NCI-H187 (cell line): ENCODE results near the gene ISOC2.
"Not testable (repeated sequence)": the region's sequence is repeated elsewhere in the genome, so short reads cannot be mapped to it uniquely, and the experiment has no call there.

ENCODE experiments used
- DNase-seq, 2 experiments: peaks; one replicate each; lab custom pipeline; 2025; lab: John Stamatoyannopoulos, UW

The ISOC2 gene

GRCh38 chr19:55440411-55441105, 20.9 kb downstream of the ISOC2 start:
- peak; percentile 14 to 30 for DNase-seq

- DNase-seq = no peak
These were observed 22.4 kb downstream of the ISOC2 start for GRCh38 chr19:55439052-55439451.

DNA sequence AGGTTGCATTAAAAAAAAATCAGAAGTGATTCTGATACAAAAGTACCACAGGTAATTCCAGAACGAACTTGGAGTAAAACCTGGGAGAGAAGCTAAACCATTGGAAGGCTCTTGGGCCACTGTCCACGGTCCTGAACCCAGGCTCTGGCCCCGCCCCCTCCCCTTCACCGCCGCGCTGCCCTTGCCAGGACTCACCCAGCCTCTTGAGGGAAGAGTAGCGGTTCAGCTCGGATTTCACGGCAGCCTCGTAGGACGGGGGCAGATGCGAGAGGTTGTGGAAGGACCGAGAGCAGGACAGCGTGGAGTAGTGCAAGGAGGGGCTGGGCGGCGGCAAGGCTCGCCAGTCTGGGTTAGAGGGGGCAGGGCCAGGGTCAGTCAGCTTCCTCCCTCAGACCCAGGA, 24.0 kb downstream of the ISOC2 start:
- DNase-seq = peak; percentile 53 to 83

DNA sequence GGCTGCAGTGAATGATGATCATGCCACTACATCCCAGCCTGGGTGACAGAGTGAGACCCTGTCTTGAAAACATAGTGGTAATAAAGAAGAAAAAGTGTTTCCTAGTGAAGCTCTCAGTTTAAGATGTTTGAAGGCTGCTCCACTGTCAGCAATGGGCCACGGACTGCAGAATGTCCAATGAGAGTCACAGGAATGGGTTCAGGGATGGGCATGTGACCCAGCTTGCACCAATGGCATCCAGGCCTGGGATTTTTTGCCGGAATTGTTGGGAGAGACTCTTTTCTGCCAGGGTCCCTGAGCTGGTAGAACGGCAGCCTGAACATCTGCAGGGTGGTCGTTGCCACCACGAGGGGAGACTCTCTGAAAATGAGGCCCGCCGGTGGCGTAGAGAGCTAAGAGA, 24.6 kb downstream of the ISOC2 start:
- no peak for DNase-seq

DNA sequence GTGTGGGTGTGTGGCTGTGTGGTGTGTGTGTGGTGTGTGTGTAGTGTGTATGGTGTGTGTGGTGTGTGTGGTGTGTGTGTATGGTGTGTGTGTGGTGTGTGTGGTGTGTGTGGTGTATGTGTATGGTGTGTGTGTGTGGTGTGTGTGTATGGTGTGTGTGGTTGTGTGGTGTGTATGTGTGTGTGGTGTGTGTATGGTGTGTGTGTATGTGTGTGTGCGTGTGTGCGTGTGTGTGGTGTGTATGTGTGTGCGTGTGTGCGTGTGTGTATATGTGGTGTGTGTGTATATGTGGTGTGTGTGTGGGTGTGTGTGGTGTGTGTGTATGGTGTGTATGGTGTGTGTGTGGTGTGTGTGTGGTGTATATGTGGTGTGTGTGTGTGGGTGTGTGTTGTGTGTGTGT, 26.4 kb downstream of the ISOC2 start:
- DNase-seq = no peak

- no peak for DNase-seq
These were observed 27.0 kb downstream of the ISOC2 start for GRCh38 chr19:55434356-55434919.

DNA sequence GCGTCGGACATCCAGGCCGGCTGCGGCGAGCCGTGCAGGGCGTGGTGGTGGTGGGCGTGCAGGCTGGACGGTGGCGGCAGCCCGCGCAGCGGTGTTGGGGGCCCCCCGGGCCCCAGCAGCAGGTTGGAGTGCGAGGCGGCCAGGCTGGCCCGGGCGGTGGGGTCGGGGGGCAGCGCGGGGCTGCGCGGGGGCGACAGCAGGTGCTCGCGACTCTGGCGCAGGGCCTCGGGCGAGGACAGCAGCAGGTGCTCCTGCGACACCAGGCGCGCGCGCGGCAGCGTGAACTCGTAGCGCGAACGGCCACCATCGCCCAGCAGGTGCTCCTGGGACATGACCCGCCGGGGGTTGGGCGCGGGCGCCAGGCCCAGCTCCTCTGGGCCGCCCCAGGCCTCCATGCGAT, 28.1 kb downstream of the ISOC2 start:
- no peak for DNase-seq

DNA sequence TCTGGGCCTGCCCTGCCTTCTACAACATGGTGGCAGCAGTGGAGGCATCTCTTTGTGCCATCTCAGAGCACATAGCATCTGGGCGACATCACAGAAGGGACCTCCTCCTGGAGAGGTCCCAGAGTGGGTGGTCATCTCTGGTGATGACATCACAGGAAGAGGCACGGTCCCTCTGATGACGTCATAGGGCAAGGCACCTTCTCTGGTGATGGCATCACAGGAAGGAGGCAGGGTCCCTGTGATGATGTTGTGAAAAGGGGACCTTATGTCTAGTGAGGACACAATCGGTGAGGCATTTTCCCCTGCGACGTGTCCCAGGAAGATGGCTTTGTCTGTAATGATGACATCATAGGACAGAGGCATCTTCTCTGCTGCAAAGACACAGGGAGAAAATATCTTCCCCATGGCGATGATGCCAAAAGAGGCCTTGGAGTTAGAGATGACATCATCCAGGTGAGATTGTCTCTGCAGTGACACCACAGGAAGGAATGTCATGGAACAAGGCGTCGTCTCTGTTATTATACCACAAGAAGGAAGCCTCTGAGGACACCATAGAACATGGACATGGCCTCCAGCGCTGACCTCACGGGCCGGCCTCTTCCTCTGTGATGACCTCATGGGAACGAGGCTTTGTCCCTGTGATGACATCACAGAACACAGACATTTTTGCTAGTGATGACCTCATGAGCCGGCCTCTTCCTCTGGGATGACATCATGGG, 29.0 kb downstream of the ISOC2 start:
- DNase-seq = no peak

GRCh38 chr19:55431183-55431582, 30.3 kb downstream of the ISOC2 start:
- no peak for DNase-seq

GRCh38 chr19:55426042-55426441, 35.4 kb downstream of the ISOC2 start:
- no peak for DNase-seq

DNA sequence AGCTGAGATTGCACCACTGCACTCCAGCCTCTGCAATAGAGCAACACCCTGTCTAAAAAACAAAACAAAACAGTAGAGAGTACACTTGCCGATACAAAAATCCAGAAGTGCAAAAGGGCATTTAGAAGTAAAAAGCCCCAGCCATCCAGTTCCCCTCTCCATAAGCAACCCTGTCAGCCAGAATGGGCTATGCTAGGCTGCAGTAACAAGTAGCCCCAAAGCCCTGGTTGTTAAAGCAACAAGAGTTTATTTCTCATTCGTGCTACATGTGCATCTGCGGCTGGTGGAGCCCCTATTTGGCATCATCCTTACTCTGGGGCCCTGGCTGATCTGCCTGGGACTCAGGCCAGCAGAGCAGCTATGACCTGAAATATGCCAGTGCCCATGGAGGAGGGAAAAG, 36.9 kb downstream of the ISOC2 start:
- DNase-seq = no peak

GRCh38 chr19:55423225-55424005, 38.0 kb downstream of the ISOC2 start:
- no peak for DNase-seq

GRCh38 chr19:55421281-55421680, 40.2 kb downstream of the ISOC2 start:
- not testable (repeated sequence) for DNase-seq

- no peak for DNase-seq
These were observed 41.7 kb downstream of the ISOC2 start for GRCh38 chr19:55419624-55420236.

DNA sequence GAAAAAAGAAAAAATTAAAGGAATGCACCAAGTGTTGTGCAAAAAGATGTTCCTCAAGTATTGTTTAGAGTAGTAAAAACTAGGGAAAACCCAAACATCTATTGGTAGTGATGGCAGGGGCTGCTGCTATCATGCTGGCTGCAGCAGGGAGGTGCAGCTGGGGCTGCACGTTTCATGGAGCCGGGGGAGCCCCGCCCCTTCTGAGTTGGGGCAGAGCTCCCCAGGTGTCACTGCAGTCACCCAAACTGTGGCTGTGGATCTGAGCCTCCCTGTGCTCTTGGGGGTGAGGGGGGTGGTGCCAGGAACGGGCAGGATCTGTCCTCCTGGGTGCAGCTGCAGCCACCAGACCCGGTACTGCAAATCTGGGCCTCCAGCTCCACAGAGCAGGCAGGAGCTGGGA, 42.3 kb downstream of the ISOC2 start:
- no peak for DNase-seq

GRCh38 chr19:55418185-55418584, 43.3 kb downstream of the ISOC2 start:
- DNase-seq = no peak

DNA sequence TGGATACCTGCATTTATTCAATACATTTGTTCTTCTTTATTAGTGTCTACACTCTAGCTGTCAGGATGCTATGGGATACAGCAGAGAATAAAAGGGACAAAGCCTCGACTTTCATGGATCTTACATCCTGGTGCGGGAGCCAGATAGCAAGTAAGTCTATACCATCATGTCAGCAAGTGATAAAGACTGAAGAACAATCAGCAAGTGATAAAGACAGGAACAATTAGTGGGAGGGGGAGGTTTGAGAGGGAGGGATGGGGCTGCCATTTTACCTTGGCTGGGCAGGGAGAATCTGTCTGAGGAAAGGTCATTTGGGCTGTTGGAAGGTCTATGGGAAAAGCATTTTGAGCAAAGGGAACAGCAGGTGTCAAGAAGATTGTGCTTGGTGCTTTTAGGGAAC, 51.3 kb downstream of the ISOC2 start:
- DNase-seq = no peak

GRCh38 chr19:55409179-55409578, 52.3 kb downstream of the ISOC2 start:
- not testable (repeated sequence) for DNase-seq

DNA sequence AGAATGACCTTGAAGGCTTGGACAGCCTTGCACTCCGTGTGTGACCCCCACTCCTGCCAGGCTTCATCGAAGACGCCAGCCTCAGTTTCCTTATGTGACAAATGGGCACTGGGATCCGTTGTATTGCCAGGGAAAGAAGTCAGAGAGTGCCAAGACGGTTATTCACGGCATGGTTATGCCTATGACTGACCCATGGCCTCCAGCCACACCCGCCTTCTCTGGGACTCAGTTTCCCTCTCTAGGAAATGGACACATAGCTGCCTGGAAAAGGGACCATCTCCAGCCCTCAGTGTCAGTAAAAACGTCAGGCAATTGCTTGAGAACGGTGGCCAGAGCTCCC, 52.9 kb downstream of the ISOC2 start:
- DNase-seq = no peak

DNA sequence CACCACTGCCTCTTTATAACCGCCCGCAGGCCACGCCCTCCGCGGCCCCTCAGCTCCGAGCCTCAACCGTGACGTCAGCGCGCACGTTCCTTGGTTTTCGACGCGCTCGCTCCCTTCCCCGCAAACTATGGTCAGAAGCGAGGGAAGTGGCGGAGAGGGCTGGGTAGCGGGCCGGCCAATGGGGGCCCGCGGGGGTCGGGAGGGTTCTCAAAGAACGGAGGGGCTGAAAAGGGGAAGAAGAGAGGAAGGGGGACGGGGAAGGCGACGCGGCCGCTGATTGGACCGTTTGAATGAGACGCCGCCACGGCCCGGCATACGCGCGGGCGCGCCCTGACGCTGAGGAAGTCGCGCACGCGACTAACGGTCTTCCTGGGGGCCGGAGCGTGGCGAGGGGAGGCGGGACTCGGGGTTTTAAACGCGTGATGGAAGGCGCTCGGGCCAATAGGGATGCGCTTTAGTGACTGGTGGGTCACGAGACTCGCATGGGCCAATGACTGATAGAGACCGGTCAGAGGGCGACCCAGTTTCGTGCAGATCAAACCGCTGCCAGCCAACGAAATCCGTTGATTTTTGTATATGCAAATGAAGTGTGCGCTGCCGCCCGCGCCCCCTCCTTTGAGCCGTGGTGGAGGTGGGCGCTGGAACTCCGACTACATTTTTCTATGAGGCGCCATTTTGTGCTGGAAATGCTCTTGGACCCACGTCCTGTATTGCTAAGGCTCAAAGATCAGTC, 53.5 kb downstream of the ISOC2 start:
- peak; percentile 95 to 99 for DNase-seq

DNA sequence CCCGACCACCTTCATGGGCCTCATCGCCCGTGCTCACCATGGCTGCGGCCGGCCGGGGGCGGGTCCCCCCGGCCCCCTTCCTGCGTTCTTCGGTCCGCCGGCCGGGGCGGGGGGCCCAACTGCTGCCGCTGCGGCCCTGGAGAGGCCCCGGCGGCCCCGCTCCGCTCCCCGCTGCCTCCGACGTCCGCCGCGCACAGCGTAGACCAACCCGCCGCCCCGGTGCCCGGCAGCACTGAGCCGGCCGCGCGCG, 54.0 kb downstream of the ISOC2 start, which contains the start of gene UBE2S:
TSS of gene UBE2S (minus strand) at position 239 of the 250 bp plus-strand sequence. CDS start at position 40, 199 bp downstream.
- DNase-seq = not testable (repeated sequence)
